Fibroblast of villous mesenchyme (primary cell): ENCODE measurements around the gene ZNF785. TPM values are rescaled to one million over a fixed set of nuclear protein-coding genes. Genes with fewer than 3 reads are reported as not detected.
"Not testable (repeated sequence)": the region's sequence is repeated elsewhere in the genome, so short reads cannot be mapped to it uniquely, and the experiment has no call there.

ENCODE experiments used
- DNase-seq: peaks from one replicate; pipeline ENCODE4 v3.0.0-alpha.2; 2010; ENCODE audit warnings: low read depth
- H3K4me3 ChIP-seq: 2 replicates; pipeline ENCODE4 v1.5.1; 2011; ENCODE audit warnings: low read depth, mild to moderate bottlenecking, low read length
- CTCF ChIP-seq: IDR thresholded peaks from 2 replicates; pipeline ENCODE4 v1.5.1; 2012; ENCODE audit warnings: low read depth, mild to moderate bottlenecking, low read length; ENCODE audit not compliant: insufficient read depth
- total RNA-seq: library from RNA; depleted of rRNA; stranded (reverse); fragments of >200 nt; gene quantifications from 2 replicates; pipeline ENCODE4 v1.2.3, GENCODE V29; 2012

The ZNF785 gene
- 9.7 and 13.0 TPM in 2 replicates for total RNA-seq

- no peak for TF ChIP-seq CTCF
- peak within 1 kb of the TSS; percentile 70 for H3K4me3 ChIP-seq
Measured at GRCh38 chr16:30585400-30586191, at the start of gene ZNF785. Gene ZNF785, minus strand, starts transcription at chr16:30585697. Its CDS starts 86 bp downstream, at chr16:30585611.

GRCh38 chr16:30633526-30633925, 48.0 kb upstream of the ZNF785 start:
- no peak for TF ChIP-seq CTCF
- no peak for DNase-seq
- peak overlapping the region; percentile 83 for H3K4me3 ChIP-seq

More at GRCh38 chr16:30585400-30586191, at the start of gene ZNF785:
- DNase-seq: peak; percentile 99

DNA sequence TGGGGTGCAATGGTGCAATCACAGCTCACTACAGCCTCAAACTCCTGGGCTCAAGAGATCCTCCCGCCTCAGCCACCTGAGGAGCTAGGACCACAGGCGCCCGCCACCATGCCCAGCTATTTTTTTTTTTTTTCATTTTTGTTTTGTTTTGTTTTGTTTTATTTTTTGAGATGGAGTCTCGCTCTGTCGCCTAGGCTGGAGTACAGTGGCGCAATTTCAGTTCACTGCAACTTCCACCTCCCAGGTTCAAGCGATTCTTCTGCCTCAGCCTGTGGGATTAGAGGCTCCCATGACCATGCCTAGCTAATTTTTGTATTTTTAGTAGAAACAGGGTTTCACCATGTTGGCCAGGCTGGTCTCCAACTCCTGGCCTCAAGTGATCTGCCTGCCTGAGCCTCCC, 47.0 kb upstream of the ZNF785 start:
- H3K4me3 ChIP-seq, DNase-seq: not testable (repeated sequence)

DNA sequence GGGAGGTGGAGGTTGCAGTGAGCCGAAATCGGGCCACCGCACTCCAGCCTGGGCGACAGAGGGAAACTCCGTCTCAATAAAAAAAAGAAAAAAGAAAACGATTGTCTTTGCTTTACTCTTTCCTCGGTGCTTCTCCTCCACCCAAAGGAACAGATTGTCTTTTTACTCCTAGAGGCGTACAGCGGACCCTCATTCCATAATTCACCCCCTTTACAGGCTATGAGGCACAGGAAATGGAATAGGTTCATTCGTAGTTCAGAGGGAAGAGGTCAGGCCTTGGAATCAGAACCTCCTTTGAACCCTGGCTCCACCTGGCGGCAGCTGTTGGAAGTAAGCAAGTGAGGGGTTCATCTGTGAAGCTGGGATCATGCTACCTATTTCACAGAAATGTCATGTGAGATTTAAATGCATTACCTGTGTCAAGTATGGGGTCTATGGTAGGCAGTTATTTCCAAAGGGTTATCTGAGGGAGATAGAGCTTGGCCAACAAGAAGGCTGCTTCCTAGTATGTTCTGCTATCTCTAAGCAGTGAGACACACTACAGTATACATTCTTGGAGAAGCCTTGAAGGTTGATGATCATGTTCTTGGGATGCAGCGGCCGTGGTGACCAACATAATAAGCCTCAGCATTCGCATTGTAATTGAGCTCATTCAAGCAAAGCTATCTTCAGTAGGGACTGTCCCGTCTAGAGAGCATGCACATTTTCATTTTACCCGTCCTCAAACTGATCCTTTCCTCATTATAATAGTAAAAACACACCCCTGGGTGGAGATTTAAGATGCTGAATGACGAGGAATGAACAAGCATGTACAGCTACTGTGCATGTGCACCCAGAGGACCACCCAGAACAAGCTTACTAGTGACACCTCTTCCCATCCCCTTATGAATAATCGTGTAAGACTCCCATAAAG, 43.4 kb upstream of the ZNF785 start:
- DNase-seq: peak; percentile 77
- peak; percentile 94 for TF ChIP-seq CTCF
- H3K4me3 ChIP-seq: peak overlapping the region; percentile 47

DNA sequence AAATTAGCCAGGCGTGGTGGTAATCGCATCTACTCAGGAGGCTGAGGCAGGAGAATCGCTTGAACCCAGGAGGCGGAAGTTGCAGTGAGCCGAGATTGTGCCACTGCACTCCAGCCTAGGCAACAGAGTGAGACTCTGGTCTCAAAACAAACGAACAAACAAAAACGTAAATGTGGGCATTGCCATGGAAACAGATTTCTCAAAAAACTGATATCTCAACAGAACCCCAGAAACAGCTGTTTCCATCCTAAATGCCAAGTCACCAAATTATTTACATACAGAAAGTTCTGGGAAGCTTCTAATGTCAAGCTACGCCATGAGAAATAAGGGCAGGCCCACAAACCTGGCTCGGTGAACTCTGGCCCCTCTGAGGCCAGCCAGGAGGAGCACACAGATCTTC, 40.7 kb upstream of the ZNF785 start:
- no peak overlapping the region for H3K4me3 ChIP-seq
- TF ChIP-seq CTCF: no peak
- DNase-seq: peak; percentile 24

DNA sequence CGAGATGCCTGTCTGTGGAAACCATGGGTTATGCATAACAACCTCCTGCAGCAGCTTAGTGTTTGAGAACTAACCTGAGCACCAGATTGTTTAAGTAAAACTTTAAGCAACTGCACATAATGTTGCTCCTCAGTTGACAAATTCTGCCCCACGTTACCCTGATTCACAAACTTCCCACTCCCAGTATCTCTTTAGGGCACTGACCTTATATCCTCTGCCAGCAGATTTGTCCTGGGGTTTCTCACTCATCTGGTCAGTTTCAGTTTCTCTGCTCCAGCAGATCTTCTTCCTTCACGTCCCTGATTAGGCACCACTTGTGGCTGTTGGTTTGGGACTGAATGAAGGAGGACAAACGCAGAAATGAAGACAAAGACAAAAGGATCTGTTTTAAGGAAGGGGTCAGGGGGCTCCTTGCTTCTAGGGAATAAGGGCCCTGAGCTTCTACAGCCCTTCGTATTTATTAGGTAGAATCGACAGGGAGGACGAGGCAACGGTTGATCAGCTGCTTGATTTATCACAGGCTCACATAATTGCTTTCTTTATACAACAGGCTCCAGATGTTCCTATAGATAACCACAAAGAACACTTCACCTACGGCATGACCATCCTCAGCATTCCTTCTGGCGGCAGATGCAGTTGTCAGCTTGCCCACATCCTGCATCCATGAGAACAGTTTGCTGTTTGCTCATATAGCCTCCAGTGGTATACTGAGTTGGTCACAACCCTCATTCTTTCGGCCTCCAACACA, 38.2 kb upstream of the ZNF785 start:
- TF ChIP-seq CTCF: no peak
- H3K4me3 ChIP-seq: no peak overlapping the region
- peak; percentile 21 for DNase-seq
